ENCODE data around the gene EIPR1.

DNA sequence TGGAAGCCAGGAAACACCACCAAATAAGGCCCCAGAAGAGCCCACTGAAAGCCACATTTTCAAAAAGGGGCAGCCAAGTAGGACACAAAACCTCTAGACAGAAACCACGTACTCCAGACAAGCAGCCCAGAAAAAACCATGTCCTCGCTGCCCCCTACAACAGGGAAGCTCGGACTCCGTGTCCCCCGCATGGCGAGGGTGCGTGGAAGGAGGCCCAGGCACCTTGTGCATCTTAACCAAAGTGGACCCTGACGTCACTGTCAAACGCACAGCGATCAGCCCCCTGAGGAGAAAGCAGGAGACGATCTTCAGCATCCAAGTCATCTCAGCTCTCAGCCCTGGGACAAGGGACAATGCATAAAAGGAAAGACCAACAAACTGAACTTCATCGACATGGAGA is 168.4 kb downstream of the EIPR1 start:
- TF ChIP-seq, protein P1, sequence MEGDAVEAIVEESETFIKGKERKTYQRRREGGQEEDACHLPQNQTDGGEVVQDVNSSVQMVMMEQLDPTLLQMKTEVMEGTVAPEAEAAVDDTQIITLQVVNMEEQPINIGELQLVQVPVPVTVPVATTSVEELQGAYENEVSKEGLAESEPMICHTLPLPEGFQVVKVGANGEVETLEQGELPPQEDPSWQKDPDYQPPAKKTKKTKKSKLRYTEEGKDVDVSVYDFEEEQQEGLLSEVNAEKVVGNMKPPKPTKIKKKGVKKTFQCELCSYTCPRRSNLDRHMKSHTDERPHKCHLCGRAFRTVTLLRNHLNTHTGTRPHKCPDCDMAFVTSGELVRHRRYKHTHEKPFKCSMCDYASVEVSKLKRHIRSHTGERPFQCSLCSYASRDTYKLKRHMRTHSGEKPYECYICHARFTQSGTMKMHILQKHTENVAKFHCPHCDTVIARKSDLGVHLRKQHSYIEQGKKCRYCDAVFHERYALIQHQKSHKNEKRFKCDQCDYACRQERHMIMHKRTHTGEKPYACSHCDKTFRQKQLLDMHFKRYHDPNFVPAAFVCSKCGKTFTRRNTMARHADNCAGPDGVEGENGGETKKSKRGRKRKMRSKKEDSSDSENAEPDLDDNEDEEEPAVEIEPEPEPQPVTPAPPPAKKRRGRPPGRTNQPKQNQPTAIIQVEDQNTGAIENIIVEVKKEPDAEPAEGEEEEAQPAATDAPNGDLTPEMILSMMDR (conservative IDR thresholded peaks at IDR 0.05) = no peak
- no peak for TF ChIP-seq ZFX (IDR thresholded peaks at IDR 0.05)
